A673 (cell line): Measurements from ENCODE around the gene OR4D5. TPM values are rescaled to one million over a fixed set of nuclear protein-coding genes. Genes with fewer than 3 reads are reported as not detected.

Source experiments
- BruUV-seq: library from RNA; stranded (reverse); fragments of 400-500 nt; replicated peaks from 2 replicates; lab custom pipeline; 2021; lab: Mats Ljungman, UMichigan
- CTCF ChIA-PET: fragments of 300-600 bp; sonication (Branson Sonifier 250); formaldehyde crosslinking; loops from one replicate; lab custom pipeline; 2022; ENCODE audit warnings: antibody characterized with exemption; lab: Charles Lee
- POLR2A ChIA-PET: fragments of 300-600 bp; sonication (Branson Sonifier 250); formaldehyde crosslinking; loops from one replicate; lab custom pipeline; 2022; ENCODE audit warnings: antibody characterized with exemption; ENCODE audit not compliant: low non-redundant PET; lab: Charles Lee
- DNase-seq: peaks from one replicate; pipeline ENCODE4 v3.0.0-alpha.2; 2015; ENCODE audit warnings: low spot score
- H3K27ac ChIP-seq: fragments of 200-600 bp; sonication (generic); 2 replicates; pipeline ENCODE4 v1.5.1; 2016; ENCODE audit warnings: mixed run types, low read depth, mild to moderate bottlenecking, mixed read lengths, antibody characterized with exemption, low read length; ENCODE audit not compliant: poor library complexity, severe bottlenecking
- H3K27me3 ChIP-seq: fragments of 200-600 bp; sonication (generic); replicated peaks from 2 replicates; pipeline ENCODE4 v1.6.1; 2017; ENCODE audit warnings: mixed run types, low read depth, mild to moderate bottlenecking, mixed read lengths, antibody characterized with exemption, low read length; ENCODE audit not compliant: insufficient read depth, poor library complexity
- H3K36me3 ChIP-seq: fragments of 200-600 bp; sonication (generic); 2 replicates; pipeline ENCODE4 v1.6.1; 2016; ENCODE audit warnings: mixed run types, mild to moderate bottlenecking, mixed read lengths, antibody characterized with exemption, low read length; ENCODE audit not compliant: insufficient read depth, poor library complexity, severe bottlenecking
- H3K4me1 ChIP-seq: fragments of 200-600 bp; sonication (generic); 2 replicates; pipeline ENCODE4 v1.6.1; 2017; ENCODE audit warnings: mixed run types, mild to moderate bottlenecking, mixed read lengths, antibody characterized with exemption, low read length; ENCODE audit not compliant: insufficient read depth, poor library complexity, severe bottlenecking
- H3K4me3 ChIP-seq: fragments of 200-600 bp; sonication (generic); 2 replicates; pipeline ENCODE4 v1.5.1; 2016; ENCODE audit warnings: low read depth, mixed run types, mild to moderate bottlenecking, mixed read lengths, low read length; ENCODE audit not compliant: poor library complexity, severe bottlenecking
- H3K9me3 ChIP-seq: fragments of 200-600 bp; sonication (generic); 2 replicates; pipeline ENCODE4 v1.6.1; 2016; ENCODE audit warnings: mixed run types, low read depth, mild to moderate bottlenecking, mixed read lengths, antibody characterized with exemption, low read length; ENCODE audit not compliant: poor library complexity, severe bottlenecking
- CTCF ChIP-seq: fragments of 300-800, 200-600 bp; sonication (generic); conservative IDR thresholded peaks from 2 replicates; pipeline ENCODE4 v1.5.1; 2017; ENCODE audit warnings: low read depth, mild to moderate bottlenecking, antibody characterized with exemption, low read length, moderate library complexity, mixed read lengths
- EZH2 ChIP-seq: fragments of 200-600 bp; sonication (generic); IDR thresholded peaks from 2 replicates; pipeline ENCODE4 v1.6.1; 2017; ENCODE audit warnings: borderline replicate concordance, low read depth, mild to moderate bottlenecking, mixed read lengths, antibody characterized with exemption, low read length; ENCODE audit not compliant: poor library complexity, severe bottlenecking
- intact Hi-C: fragments of 100-400 bp; cut with micrococcal nuclease; formaldehyde crosslinking; loops from one replicate; pipeline ENCODE4 v1.10.0; 2022; ENCODE audit not compliant: unreplicated experiment
- total RNA-seq: library from RNA; stranded (reverse); gene quantifications from 2 replicates; pipeline ENCODE4 v1.2.3, GENCODE V29; 2021

Gene OR4D5
- total RNA-seq, 1 experiment from 2014 or later = not detected

DNA sequence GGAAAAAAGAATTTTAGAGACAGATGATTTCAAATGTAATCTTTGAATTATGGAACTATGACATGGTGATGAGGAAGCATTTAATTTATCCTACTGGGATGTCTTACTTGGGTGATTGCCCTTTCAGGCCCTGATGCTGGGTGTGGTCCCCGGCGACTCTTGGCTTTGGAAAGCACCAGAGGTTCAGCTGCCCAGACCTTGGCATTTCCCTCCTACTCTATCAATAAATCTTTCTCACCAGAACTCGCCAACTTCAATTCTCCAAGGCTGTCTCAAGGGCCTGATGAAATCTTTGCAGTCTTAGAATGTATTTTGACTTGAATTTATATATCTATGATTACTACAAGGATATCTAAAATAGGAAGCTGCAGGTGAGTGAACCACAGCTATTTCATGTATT is 18.5 kb upstream of the OR4D5 start:
- no TSS peak for BruUV-seq
- no peaks in the 10 kb centered on the region for H3K27me3 ChIP-seq
- no peaks in the 10 kb centered on the region for H3K9me3 ChIP-seq
- H3K36me3 ChIP-seq = no peaks in the 10 kb centered on the region
- H3K27ac ChIP-seq = no peak overlapping the region
- H3K4me1 ChIP-seq = no peaks in the 10 kb centered on the region
- TF ChIP-seq CTCF (no peak), EZH2 (no peak)
- no peak overlapping the region for H3K4me3 ChIP-seq
- DNase-seq = no peak
- ChIA-PET CTCF (no interaction called here), POLR2A (no interaction called here)
- intact Hi-C loops = no loop called here

GRCh38 chr11:123924027-123924426 is 15.4 kb upstream of the OR4D5 start:
- no peak overlapping the region for H3K27ac ChIP-seq
- no TSS peak for BruUV-seq
- ChIA-PET POLR2A (no interaction called here), CTCF (no interaction called here)
- no peaks in the 10 kb centered on the region for H3K27me3 ChIP-seq
- no peaks in the 10 kb centered on the region for H3K4me1 ChIP-seq
- no peak overlapping the region for H3K4me3 ChIP-seq
- H3K36me3 ChIP-seq = no peaks in the 10 kb centered on the region
- intact Hi-C loops = no loop called here
- TF ChIP-seq CTCF (no peak), EZH2 (no peak)
- no peak for DNase-seq
- H3K9me3 ChIP-seq = no peaks in the 10 kb centered on the region

- Histone ChIP-seq H3K9me3 (no peaks in the 10 kb centered on the region), H3K4me3 (no peak overlapping the region), H3K27ac (no peak overlapping the region), H3K4me1 (no peaks in the 10 kb centered on the region), H3K27me3 (no peaks in the 10 kb centered on the region), H3K36me3 (no peaks in the 10 kb centered on the region)
- POLR2A ChIA-PET = no interaction called here
- CTCF ChIA-PET = no interaction called here
- intact Hi-C loops = no loop called here
- no peak for DNase-seq
- no peak for TF ChIP-seq EZH2
- TF ChIP-seq CTCF = no peak
- BruUV-seq = no TSS peak
Observed at GRCh38 chr11:123942413-123942812, 3.0 kb downstream of the OR4D5 start.
